HCT116 (cell line): ENCODE data around the gene NOC4L.

Experiments used
- ATF3 ChIP-seq: IDR thresholded peaks from 2 replicates; pipeline ENCODE4 v1.6.1; 2012
- CTCF ChIP-seq, 3 experiments: fragments of 200-600 bp in 1 of 3; sonication (generic) in 1 of 3; IDR thresholded peaks in 2 of 3; conservative IDR thresholded peaks in 1 of 3; 2 replicates each; pipeline ENCODE4 v1.5.1; 2012 to 2017; ENCODE audit warnings: low read depth in 2 of 3, low read length in 2 of 3, antibody characterized with exemption in 1 of 3, borderline replicate concordance in 1 of 3, control low read depth in 1 of 3, mild to moderate bottlenecking in 1 of 3, mixed read lengths in 1 of 3, mixed run types in 1 of 3, moderate library complexity in 1 of 3; ENCODE audit not compliant: insufficient read depth in 1 of 3
- ELF1 ChIP-seq: IDR thresholded peaks from 2 replicates; pipeline ENCODE4 v1.6.1; 2012; ENCODE audit warnings: low read depth, borderline replicate concordance
- EZH2 ChIP-seq: fragments of 200-600 bp; sonication (generic); IDR thresholded peaks from 2 replicates; pipeline ENCODE4 v1.6.1; 2017; ENCODE audit warnings: antibody characterized with exemption, mixed run types
- EZH2phosphoT487 ChIP-seq: fragments of 200-600 bp; IDR thresholded peaks from 2 replicates; pipeline ENCODE4 v1.6.1; 2018; ENCODE audit warnings: antibody characterized with exemption, borderline replicate concordance
- POLR2A ChIP-seq: IDR thresholded peaks from 2 replicates; pipeline ENCODE4 v1.7.0; 2011; ENCODE audit warnings: borderline replicate concordance; ENCODE audit not compliant: insufficient read depth, insufficient read length; ENCODE audit errors: extremely low read depth
- POLR2AphosphoS5 ChIP-seq: IDR thresholded peaks from 2 replicates; pipeline ENCODE4 v1.6.1; 2011; ENCODE audit warnings: mild to moderate bottlenecking, low read depth, low read length, moderate library complexity
- RAD21 ChIP-seq: IDR thresholded peaks from 2 replicates; pipeline ENCODE4 v1.6.1; 2012; ENCODE audit warnings: low read depth, mild to moderate bottlenecking
- SP1 ChIP-seq: IDR thresholded peaks from 2 replicates; pipeline ENCODE4 v1.6.1; 2012; ENCODE audit warnings: low read depth

DNA sequence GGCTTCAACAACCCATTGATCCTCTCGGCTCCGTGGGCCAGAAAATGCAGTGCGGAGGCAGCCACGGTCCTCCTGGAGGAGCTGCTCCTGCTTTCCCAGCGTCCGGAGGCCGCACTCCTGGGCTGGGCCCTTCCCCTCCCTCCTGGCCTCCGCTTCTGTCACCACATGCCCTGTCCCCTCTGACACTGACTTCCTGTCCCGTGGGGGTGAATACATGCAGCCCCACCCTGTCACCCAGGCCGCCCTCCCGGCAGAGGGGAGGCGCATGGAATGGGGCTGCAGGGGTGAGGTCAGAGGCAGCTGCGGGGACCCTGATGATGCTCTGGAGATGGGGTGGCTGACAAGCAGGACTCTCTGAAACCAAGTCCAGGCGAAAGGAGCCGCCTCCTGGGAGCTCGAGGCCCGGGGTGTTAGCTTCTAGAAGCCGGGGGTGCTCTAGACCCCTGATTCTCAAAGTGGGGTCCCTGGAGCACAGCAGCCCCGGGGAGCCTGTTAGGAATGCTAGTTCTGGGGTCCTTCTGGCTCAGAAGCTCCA, 32.2 kb downstream of the NOC4L start:
- no peak for TF ChIP-seq CTCF (IDR thresholded peaks at IDR 0.05 in 2 of 3, conservative IDR thresholded peaks at IDR 0.05 in 1 of 3; ENCODE audit: borderline replicate concordance in 1 of 3, insufficient read depth in 1 of 3, low read depth in 2 of 3, low read length in 2 of 3)
- no peak for TF ChIP-seq EZH2
- no peak for TF ChIP-seq POLR2A
- no peak for TF ChIP-seq ATF3
- TF ChIP-seq SP1 = no peak
- TF ChIP-seq EZH2phosphoT487 = no peak
- no peak for TF ChIP-seq ELF1
- TF ChIP-seq POLR2AphosphoS5 = no peak
- no peak for TF ChIP-seq RAD21
